Thyroid gland (tissue), 4 donors: ENCODE results near the gene PIGW.

Experiments used
- CTCF ChIP-seq, 6 experiments: fragments of 200-600 bp in 3 of 6; fragments of 450-650 bp in 3 of 6; sonication (generic) in 3 of 6; IDR thresholded peaks; one replicate each; pipeline ENCODE4 v1.5.1; 2016 to 2019; ENCODE audit warnings: antibody characterized with exemption in 6 of 6, mild to moderate bottlenecking in 2 of 6, inconsistent platforms in 1 of 6, moderate library complexity in 1 of 6
- POLR2A ChIP-seq, 2 donors: fragments of 450-650 bp; IDR thresholded peaks; one replicate each; pipeline ENCODE4 v1.6.1; 2017; ENCODE audit warnings: antibody characterized with exemption in 2 of 2, mild to moderate bottlenecking in 2 of 2, moderate library complexity in 1 of 2

- TF ChIP-seq POLR2A (IDR thresholded peaks at IDR 0.05), result no peak
- TF ChIP-seq CTCF (IDR thresholded peaks at IDR 0.05), result no peak
Observed at GRCh38 chr17:36547776-36548175, 13.0 kb downstream of the PIGW start.
